Esophagus squamous epithelium (tissue), 4 donors: Measurements from ENCODE around the gene RNF180.

Experiments
- CTCF ChIP-seq, 6 experiments: fragments of 450-650 bp in 4 of 6; fragments of 200-600 bp in 2 of 6; sonication (generic) in 2 of 6; IDR thresholded peaks; one replicate each; pipeline ENCODE4 v1.5.1; 2016 to 2019; ENCODE audit warnings: antibody characterized with exemption in 6 of 6, mild to moderate bottlenecking in 4 of 6, moderate library complexity in 4 of 6
- POLR2A ChIP-seq, 4 donors: fragments of 450-650 bp; IDR thresholded peaks; one replicate each; pipeline ENCODE4 v1.6.1; 2017; ENCODE audit warnings: antibody characterized with exemption in 4 of 4, mild to moderate bottlenecking in 4 of 4, moderate library complexity in 3 of 4

DNA sequence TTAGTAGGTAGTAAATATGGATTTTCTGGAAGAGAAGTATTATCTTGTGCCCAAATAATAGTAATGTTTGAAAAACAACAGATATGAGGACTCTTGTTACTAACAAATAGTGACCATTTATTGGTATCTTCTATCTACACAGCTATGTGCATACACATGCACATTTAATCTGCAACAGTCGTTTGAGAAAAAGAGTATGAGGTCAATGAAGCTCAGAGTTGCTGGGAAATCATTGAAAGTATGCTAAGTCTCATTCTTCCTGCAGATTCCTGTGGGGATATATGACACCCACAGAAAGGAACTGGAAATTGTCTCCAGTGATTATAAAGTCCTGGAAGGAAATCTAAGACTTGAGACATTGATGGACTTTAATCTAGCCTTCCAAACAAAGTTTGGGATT lies 40.1 kb upstream of the RNF180 start:
- TF ChIP-seq POLR2A (IDR thresholded peaks at IDR 0.05): no peak
- no peak for TF ChIP-seq CTCF (IDR thresholded peaks at IDR 0.05)
